GM19023 (cell line): ENCODE measurements around the gene SLC6A6.

ENCODE experiments used
- ATAC-seq: cut with Tn5 transposase; IDR thresholded peaks from one replicate; pipeline ENCODE4 v1.9.1; 2021; ENCODE audit warnings: mild to moderate bottlenecking, moderate library complexity; ENCODE audit not compliant: unreplicated experiment

SLC6A6 gene

DNA sequence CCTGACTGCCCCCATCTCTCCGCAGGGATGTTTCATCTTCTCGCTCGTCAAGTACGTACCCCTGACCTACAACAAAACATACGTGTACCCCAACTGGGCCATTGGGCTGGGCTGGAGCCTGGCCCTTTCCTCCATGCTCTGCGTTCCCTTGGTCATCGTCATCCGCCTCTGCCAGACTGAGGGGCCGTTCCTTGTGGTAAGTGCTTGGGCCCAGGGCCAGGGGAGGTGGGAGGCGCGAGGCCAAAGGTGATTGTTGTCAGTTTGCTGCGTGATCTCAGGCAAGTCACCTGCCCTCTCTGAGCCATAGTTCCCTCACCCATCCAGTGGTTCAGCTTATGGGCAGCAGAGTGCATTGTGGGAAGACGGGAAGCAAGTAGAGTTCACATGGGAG, 79.2 kb downstream of the SLC6A6 start:
- ATAC-seq: no peak

DNA sequence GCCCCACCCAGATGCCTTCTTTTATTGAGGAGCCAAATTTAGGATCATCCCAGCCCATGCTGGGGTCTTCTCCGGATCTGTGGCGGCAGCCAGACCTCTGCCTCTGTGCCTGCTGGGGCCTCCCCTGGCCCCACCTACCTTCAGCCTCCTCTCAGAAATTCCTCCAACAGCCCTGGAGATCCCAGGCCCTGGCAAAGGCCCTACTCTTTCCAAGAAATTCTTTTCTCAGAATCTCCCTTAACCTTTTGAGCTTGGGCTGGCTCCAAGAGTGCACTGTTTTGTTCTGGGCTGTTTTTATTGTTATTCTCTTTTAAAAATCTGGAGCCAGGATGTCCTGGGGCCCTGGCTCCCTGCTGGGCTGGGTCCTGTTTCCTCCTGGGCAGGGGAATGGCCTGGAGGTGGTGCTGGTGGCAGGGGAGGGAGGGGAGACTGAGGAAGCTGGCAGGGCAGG, 79.9 kb downstream of the SLC6A6 start:
- no peak for ATAC-seq

DNA sequence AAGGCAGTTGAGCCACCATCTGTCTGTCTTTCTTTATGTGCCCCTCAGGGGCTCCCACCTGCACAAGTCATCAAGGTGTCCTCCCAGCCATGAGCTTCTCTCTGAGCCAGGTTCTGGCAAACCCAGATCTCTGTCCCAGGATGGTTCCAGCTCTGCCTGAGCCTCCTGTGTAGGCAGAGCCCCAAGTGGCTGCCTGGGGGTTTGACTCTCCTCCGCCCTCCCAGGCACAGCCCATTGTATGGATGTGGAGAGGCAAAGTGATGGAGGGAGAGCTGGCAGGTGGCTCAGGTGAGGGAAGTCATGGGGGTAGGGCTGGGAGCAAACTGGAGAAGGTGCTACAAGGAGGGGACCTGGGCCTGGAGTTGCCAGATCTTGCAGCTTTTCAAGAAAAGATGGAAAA, 80.9 kb downstream of the SLC6A6 start:
- no peak for ATAC-seq

DNA sequence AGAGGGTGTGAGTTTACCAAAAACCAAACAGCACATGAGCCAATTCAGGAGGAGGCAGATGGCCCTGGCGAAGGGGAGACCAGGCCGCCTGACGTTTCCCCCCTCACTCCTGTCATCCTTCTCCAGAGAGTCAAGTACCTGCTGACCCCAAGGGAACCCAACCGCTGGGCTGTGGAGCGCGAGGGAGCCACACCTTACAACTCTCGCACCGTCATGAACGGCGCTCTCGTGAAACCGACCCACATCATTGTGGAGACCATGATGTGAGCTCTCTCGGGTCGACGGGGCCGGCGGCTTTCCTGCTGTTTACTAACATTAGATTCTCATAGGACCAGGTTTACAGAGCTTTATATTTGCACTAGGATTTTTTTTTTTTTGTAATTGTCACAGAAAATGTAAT, 82.3 kb downstream of the SLC6A6 start:
- no peak for ATAC-seq

DNA sequence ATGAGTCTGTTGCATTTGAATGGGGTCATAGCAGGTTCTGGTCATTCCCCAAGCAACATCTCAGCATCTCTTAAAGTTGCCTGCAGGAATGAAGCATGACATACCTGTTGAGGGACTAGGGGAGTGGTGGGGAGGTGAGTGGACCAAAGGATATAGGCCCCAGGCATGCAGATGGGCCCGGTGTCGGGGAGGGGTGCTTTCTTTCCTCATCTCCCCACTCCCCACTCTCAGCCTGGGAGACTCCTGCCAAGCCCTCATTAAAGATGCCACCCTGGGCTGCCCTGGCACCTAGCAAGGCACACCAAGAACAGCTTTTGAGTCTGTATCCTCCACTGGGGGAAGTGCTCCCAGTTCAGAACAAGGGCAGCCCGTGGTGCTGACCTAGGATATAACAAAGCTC, 83.6 kb downstream of the SLC6A6 start:
- no peak for ATAC-seq

DNA sequence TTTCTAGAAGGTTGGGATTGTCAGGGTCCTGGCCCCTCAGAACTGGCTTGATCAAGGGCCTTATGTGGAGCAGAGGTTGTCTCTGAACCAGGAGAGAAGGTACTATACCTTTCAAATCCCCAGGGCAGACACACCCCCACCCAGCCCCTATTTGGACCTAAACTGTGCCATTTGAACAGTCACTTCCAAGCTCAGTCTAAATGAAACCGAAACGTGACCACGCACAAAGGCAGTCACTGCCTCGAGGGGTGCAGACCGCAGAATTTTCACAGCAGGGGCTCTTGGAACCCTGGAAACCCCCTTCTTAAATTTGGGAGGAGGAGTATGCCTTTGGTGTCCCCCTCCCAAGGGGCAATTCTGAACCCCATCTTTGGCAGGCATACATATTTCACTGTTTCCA, 84.1 kb downstream of the SLC6A6 start:
- ATAC-seq: no peak

DNA sequence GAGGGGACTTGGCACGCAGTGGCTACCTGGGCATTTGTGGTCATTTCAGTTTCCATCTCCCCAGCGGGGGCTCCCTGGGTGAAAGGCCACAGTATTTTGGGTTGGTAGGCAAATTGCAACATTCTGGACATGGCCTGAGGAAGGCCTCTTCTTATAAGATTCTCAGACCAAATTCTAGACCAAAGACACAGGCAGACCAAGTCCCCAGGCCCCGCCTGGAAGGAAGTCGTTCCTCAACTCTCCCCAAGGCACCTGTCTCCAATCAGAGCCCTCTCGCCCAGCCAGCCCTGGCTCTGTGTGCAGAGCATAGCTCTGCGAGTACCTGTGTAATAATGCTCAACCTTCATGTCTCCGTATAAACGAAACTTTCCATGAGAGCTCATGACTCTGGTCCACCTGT, 84.7 kb downstream of the SLC6A6 start:
- no peak for ATAC-seq

DNA sequence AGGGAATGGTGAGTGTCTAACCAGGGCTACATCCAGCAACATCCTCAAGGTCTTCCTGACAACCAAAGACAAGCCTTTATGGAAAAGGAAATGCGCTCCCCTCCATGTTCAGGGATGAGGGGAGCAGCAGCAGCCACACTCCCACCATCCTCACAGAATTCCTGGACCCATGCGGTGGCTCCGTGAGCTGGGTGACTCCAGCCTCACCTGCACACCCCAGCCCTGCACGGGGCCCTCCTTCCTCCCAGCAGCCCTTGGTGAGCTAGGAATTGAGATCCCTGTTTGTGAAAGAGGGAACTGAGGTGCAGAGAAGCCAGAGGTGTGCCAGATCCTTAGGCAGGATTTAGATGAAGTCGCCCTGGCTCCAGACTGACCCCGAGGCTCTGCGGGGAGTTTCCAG, 85.4 kb downstream of the SLC6A6 start:
- ATAC-seq: no peak

DNA sequence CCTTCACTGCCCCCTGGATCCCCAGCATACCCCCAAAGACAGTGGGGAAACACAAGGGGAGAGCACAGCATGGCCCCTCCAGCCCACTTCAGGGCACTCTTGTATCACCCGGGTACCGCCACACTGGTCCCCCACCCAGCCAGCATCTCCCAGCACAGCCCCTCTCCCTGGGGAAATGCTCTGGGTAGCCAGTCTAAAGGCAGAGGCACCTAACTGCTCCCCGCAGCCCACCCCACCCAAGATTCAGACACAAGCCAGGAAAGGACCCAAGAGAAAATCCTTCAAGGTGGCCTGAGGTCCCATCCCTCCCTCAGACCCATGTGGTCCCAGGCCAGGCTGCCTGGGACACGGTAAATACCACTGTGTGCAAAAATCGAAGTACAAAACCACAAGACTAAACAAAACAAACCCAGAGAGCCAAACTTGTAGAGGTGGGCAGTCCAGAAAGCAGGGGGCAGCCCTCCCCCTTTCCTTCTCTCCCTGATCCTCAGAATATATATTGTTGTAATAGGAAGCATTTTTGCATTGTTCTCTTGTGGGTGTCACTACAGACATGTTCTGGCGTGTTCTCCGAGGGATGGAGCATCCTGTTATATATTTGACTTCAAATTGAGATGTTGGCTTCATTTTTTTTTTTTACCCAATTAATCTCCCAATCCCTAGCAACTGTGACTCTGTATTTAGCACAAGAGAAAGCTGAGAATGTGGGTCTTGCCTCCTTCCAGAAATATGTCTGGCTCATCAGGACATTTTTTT, 86.1 kb downstream of the SLC6A6 start:
- ATAC-seq: no peak

DNA sequence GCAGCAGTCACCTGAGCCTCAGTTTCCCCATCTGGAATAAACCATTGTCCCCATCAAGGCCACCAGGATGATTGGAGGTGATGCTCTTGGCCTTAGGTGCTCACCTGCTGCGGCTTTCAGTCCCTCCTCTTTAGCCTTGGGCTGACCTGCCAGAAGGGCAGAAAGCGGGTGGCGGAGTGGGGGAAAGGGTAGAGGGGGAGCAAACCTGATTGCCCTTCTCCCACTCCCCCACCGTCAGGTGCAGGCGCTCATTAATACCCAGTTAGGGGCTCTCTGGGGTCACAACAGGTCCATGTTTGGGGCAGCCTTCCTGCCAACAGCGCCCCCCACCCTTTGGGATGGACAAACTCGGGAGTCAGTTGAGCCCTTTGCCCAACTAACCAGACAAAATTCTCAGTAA, 87.2 kb downstream of the SLC6A6 start:
- no peak for ATAC-seq

DNA sequence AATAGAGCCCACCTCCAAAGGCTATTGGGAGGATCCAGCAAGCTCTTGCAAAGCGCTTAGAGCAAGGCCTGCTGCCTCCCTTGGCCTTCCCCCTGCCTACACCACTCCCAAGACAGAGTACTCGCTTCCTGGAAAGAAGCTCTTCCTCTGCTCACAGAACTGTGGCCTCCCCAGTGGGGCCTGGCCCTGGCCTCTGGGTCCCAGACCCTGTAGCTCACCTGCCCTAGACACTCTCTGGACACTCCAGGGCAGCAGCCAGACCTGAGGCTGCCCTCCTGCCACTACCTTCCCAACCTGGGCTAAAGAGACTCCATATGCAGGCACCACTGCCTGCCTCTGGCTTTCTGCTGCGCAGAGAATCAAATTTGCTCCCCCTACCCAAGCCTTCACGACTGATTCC, 87.8 kb downstream of the SLC6A6 start:
- ATAC-seq: no peak

DNA sequence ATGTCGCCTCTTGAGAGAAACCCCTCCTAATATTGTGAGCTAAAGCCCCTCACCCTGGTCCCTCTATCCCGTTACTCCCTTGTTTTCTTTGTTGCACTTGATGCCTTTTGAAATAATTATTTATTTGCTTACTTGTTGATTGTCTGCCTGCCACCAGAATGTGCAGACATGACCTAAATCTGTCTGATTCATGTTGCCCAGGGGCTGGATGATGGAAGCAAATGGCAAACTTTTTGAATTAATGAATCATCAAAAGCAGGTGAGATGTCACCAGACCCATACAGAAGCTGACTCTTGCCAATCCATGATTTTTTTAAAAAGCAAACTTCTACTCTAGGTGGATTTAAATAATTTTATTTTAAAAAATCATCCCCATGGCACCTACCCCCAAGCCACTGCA, 88.4 kb downstream of the SLC6A6 start:
- ATAC-seq: no peak

DNA sequence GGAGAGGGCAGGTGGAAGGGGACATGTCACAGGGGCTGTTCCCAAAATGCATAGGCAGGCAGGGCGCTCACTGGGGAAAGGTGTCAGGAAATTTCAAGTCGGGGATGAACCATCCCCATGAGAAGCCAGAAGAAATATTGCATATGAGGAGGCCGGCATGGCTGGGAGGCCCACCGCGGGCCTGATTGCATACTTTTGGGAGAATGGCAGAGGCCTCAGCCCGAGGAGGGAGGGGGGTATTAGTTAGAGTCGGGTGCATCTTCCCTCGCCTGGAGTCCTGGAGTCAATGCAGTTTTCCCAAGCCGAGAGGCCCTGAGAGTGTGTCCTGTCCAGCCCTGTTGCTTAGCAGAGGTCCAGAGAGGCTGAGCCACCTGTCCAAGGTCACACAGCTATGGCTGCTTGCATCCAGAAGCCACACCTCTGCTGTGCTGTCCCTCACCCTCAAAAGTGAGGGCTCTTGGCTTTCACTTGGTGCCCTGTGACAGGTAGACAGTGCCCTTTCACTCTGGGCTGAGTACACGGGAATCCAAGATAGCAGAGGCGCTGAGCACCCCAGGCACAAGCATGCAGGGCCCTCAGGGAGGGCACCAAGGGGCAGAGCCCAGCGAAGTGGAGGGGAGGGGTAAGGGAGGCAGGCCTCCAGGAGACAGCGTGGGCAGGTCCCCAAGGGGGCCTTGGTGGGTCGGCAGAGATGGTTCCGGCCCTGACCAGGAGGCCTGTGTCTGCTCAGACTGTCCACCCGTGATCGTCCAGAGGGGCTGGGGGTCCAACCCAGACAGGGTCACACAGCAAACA, 89.2 kb downstream of the SLC6A6 start:
- ATAC-seq: no peak

DNA sequence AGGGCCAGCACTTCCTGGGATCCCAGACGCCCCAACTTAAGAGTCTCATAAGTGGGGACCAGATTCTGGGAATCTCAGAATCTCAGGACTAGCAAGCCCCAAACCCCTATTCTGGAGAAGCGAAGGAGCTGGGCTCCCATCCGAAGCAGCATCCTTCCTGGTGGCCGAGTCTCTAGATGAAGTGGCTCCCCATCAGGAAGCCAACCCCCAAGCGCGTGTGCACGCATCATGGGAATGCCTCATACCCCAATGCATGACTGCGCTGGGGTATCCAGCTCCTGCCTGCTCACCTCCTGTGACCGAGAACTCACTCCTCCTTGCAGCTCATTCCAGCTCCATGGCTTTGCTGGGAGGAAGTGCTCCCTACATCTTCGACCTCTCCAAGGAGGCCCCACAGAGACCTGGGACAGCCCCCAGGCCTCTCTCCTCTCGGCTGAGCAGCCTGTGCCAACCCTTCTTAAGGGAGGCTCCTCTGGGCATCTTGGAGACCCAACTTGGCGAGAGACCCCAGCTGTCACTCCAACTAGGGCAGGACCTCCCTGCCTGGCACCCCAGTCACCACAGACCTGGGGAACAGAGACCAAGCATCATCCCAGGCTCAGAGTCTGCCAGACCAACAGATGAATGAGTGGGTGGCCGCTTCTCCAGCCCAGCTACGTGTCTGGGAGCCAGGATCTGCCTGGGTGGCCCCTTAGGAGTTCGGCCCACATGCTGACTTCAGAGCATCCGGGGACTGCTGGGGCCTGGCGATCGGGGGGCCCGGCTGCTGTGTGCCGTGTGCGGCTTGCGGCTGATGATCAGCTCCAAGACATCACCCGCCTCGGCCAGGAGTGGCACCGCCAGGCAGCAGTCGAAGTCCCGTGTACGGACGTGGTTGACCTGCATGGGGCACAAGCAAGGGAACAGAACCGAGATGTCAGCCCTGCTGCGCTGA, 90.8 kb downstream of the SLC6A6 start:
- ATAC-seq: no peak

DNA sequence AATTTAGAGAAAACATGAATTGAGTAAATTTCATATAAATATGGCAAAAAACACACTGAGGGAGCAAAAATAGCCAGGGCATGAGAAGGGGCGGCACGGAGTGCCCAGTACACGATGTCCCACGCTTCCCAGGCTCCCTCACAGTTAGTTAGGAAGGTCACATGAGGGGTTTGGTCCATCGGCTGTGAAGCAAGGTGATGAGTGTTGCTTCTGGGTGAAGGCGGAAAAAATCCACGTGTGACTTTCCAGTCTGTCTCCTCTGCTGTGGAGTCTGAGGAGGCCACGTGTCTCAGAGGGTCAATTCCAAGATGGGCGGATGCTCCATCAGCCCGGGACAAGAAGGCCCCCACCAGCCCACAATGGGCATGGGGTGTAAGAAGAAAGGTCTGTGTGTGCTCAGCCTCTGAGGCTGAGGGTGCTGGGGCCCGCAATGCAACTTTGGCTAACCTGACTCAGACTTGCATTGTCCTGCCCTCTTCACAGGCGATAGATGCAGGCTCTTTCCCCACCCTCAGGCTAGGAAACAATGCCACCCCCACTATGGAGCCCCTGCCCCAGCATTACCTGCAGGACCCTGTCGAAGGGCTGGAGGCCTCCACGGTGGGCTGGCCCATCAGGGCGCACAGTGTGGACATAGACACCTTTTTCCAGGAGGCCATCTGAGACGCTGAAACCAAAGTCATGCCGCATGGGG, 92.0 kb downstream of the SLC6A6 start:
- no peak for ATAC-seq

DNA sequence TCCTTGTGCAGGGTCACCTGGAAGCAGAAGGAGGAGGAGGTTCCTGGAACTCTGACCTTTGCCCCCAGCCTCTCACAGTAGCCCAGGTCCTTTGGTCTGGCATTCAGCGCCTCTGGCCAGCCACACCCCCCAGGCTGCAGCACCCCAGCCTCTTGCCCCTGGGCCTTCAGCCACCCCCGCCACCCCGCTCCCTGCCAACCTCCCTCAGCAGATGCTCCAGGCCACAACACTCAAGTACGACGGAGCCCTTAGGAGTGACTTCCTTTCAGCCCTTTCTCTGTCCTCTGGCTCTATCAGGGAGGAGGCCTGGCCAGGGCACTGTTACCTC, 92.5 kb downstream of the SLC6A6 start:
- no peak for ATAC-seq

DNA sequence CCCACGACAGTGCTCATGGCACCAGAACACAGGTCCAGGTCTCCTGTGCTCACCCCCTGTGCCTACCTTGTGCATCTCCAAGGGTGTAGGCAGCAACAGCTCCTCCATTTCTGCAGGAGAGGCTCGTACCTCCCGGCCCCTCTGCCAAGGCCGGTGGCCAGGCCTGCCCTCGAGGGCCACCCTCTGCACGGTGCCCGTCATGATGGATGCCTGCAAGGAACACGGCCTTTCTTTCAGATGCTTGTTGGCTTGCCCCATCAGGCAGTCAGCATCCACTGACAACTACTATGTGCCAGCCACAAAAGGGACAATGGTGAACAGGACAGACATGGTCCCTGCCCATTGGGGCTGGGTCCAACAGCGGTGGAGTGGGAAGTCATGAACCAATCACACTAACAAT, 93.9 kb downstream of the SLC6A6 start:
- ATAC-seq: no peak

DNA sequence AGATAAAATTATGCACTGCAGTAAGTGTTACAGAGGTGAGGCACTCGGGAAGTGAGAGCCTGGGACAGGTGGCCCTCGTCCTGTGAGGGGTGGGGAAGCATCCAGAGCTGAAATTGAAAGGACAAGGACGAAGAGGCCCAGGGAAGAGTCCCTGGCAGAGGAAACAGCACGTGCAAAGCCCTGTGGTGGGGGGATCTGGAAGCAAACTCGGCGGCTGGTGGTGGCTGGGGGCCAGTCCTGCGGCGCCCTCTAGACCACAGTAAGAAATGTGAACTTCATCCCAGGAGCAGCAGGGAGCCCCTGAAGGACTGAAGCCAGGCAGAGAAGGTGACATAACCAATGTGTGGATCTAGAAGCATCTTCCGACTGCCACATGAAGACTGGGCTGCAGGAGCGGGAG, 94.9 kb downstream of the SLC6A6 start:
- no peak for ATAC-seq

DNA sequence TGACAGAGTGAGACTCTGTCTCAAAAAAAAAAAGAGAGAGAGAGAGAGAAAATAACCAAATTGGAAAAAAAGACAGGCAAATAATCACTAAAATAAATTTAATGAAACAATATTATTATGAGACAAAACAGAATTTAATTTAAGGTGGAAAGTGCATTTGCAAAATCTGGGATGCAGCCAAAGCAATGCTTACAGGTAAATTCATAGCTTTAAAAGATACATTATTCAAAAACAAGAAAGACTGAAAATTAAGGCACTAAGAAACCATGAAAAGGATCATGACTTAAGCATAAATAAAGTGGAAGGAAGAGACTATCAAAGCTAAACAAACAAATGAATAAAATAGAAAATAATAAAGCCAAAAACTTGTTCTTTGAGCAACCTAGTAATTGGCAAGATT, 100.1 kb downstream of the SLC6A6 start:
- no peak for ATAC-seq

DNA sequence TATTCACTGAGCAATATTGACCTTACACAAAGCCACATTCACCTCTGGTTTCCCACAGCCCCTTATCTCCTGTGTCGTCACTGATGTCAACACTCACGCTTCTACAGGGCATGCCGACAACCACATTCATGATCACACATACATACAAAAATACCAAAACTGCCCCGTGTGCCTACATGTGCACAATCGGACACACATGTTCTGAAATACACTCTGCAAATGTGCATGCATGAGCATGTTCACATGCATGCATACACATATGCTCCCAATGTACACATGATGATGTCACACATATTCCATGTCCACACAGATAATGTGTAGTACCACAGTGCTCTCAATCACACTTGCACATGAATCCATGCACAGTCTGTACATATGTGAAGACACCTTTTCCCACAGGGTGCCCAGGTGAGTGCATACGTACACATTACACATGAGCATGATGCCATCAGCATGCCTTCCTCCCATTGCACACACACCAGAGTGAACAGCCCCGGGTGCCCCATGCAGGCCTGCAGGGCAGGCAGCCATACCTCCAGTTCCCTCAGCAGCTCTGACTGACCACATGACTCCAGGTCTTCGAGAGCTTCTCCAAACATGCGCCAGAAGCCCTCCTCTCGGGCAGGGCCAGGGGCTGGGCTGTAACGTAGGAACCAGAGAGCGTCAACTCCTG, 100.8 kb downstream of the SLC6A6 start:
- no peak for ATAC-seq
